ENCODE measurements around the gene VPS13A.

DNA sequence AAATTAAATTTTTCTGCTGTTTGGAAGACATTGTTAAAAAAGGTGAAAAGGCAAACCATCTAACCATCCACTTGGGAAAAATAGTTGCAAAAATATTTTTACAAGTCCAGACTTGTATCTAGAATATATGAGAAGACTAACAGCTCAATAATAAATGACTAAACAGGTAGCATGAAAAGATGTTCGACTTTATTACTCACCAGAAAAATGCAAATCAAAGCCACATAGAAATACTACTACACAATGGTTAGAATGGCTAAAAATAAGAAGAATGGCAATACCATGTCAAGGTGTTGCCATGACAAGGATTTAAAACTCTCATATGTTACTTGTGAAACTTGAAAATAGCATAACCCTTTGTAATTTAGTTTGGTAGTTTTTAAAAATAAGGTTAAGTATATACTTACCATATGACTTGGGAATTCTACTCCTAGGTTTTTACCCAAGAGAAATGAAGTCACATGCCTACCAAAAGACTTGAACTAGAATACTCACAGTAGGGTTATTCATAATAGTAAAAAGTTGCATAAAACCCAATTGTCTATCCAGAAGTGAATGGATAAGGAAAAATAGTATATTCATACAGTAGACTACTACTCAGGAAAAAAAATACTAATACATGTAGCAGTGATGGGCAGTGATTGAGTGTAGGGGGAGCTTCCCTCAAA lies 93.8 kb downstream of the VPS13A start:
- TF ChIP-seq, protein P1, sequence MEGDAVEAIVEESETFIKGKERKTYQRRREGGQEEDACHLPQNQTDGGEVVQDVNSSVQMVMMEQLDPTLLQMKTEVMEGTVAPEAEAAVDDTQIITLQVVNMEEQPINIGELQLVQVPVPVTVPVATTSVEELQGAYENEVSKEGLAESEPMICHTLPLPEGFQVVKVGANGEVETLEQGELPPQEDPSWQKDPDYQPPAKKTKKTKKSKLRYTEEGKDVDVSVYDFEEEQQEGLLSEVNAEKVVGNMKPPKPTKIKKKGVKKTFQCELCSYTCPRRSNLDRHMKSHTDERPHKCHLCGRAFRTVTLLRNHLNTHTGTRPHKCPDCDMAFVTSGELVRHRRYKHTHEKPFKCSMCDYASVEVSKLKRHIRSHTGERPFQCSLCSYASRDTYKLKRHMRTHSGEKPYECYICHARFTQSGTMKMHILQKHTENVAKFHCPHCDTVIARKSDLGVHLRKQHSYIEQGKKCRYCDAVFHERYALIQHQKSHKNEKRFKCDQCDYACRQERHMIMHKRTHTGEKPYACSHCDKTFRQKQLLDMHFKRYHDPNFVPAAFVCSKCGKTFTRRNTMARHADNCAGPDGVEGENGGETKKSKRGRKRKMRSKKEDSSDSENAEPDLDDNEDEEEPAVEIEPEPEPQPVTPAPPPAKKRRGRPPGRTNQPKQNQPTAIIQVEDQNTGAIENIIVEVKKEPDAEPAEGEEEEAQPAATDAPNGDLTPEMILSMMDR (IDR thresholded peaks at IDR 0.05; ENCODE audit: low read length) = no peak
- TF ChIP-seq EZH2 (IDR thresholded peaks at IDR 0.05; ENCODE audit: borderline replicate concordance, low read length) = no peak

Measured in OCI-LY1 (cell line).